OCI-LY3 (cell line): ENCODE measurements around the gene SLC26A8.

Experiments
- H2AFZ ChIP-seq: fragments of 200-600, 300-600 bp; shearing (Covaris generic); 2 replicates; pipeline ENCODE4 v1.6.0; 2014; ENCODE audit warnings: antibody characterized with exemption, low read depth, low read length
- H3K27ac ChIP-seq: fragments of 200-600, 300-600 bp; sonication (generic); 2 replicates; pipeline ENCODE4 v1.5.1; 2014; ENCODE audit warnings: mild to moderate bottlenecking, low read length, moderate library complexity, mixed read lengths
- H3K27me3 ChIP-seq: fragments of 200-600, 300-600 bp; sonication (generic); 2 replicates; pipeline ENCODE4 v1.6.1; 2014; ENCODE audit warnings: low read depth, low read length, mixed read lengths
- H3K36me3 ChIP-seq: fragments of 200-600, 300-600 bp; sonication (generic); replicated peaks from 2 replicates; pipeline ENCODE3; 2014; ENCODE audit warnings: low read depth, low read length, mixed read lengths
- H3K4me1 ChIP-seq: fragments of 300-600, 200-600 bp; sonication (generic); 2 replicates; pipeline ENCODE4 v1.6.1; 2014; ENCODE audit warnings: low read length, mixed read lengths
- H3K4me2 ChIP-seq: fragments of 200-600, 300-600 bp; sonication (generic); 2 replicates; pipeline ENCODE4 v1.6.1; 2014; ENCODE audit warnings: low read length, mixed read lengths
- H3K4me3 ChIP-seq: fragments of 300-600, 200-600 bp; sonication (generic); 2 replicates; pipeline ENCODE4 v1.5.1; 2014; ENCODE audit warnings: antibody characterized with exemption, mild to moderate bottlenecking, low read length, moderate library complexity
- H3K79me2 ChIP-seq: fragments of 300-600, 200-600 bp; shearing (Covaris generic); 2 replicates; pipeline ENCODE4 v1.6.1; 2014; ENCODE audit warnings: mild to moderate bottlenecking, low read length, mixed read lengths
- H3K9ac ChIP-seq: fragments of 300-600, 200-600 bp; shearing (Covaris generic); 2 replicates; pipeline ENCODE4 v1.6.0; 2014; ENCODE audit warnings: mild to moderate bottlenecking, low read length, moderate library complexity
- H3K9me3 ChIP-seq: fragments of 200-600, 300-600 bp; shearing (Covaris generic); 2 replicates; pipeline ENCODE4 v1.6.1; 2014; ENCODE audit warnings: low read length, mixed read lengths; ENCODE audit not compliant: insufficient read depth
- H4K20me1 ChIP-seq: fragments of 200-600, 300-600 bp; sonication (generic); 2 replicates; pipeline ENCODE4 v1.6.1; 2016; ENCODE audit warnings: low read length, mixed read lengths; ENCODE audit not compliant: insufficient read depth
- EZH2phosphoT487 ChIP-seq: fragments of 200-600 bp; shearing (Covaris generic); IDR thresholded peaks from 2 replicates; pipeline ENCODE4 v1.6.1; 2018; ENCODE audit warnings: antibody characterized with exemption, mixed run types, low read depth
- TF ChIP-seq, protein P1 (sequence below): fragments of 200-600, 300-600 bp; sonication (generic); IDR thresholded peaks from 2 replicates; pipeline ENCODE4 v1.5.1; 2014; ENCODE audit warnings: antibody characterized with exemption, low read length, low read depth

Gene SLC26A8

DNA sequence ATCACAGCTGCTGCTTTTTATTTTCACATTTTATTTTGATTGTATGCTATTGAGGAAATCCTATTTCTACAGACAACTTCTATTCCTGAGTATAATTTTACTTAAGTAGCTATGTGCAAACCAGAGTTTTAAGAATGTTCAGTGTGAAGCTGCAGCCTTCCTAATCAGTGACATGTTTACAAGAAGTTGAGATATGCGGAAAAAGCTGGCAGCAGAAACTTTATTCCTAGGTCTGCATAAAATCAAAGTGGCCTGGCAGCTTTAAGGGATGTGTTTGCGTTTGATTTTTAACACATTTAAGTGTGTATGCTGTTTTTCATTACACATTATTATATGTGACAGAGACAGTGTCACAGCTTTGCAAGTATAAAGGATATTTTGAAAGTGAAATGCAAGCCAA is 29.4 kb upstream of the SLC26A8 start:
- Histone ChIP-seq H3K36me3 (peaks cover 15% of the 10 kb centered on the region), H3K4me1 (peaks cover 6% of the 10 kb centered on the region), H3K79me2 (peaks cover 33% of the 10 kb centered on the region), H3K4me3 (no peak overlapping the region), H3K27ac (no peak overlapping the region), H3K4me2 (no peak overlapping the region), H3K9ac (no peak overlapping the region), H4K20me1 (peaks cover 19% of the 10 kb centered on the region), H2AFZ (no peak overlapping the region), H3K27me3 (no peaks in the 10 kb centered on the region), H3K9me3 (no peaks in the 10 kb centered on the region)
- TF ChIP-seq EZH2phosphoT487 = no peak
- TF ChIP-seq, protein P1, sequence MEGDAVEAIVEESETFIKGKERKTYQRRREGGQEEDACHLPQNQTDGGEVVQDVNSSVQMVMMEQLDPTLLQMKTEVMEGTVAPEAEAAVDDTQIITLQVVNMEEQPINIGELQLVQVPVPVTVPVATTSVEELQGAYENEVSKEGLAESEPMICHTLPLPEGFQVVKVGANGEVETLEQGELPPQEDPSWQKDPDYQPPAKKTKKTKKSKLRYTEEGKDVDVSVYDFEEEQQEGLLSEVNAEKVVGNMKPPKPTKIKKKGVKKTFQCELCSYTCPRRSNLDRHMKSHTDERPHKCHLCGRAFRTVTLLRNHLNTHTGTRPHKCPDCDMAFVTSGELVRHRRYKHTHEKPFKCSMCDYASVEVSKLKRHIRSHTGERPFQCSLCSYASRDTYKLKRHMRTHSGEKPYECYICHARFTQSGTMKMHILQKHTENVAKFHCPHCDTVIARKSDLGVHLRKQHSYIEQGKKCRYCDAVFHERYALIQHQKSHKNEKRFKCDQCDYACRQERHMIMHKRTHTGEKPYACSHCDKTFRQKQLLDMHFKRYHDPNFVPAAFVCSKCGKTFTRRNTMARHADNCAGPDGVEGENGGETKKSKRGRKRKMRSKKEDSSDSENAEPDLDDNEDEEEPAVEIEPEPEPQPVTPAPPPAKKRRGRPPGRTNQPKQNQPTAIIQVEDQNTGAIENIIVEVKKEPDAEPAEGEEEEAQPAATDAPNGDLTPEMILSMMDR = no peak

- Histone ChIP-seq H3K27ac (no peak overlapping the region), H4K20me1 (peaks cover 27% of the 10 kb centered on the region), H3K36me3 (peaks cover 15% of the 10 kb centered on the region), H3K9me3 (no peaks in the 10 kb centered on the region), H3K4me1 (peaks cover 6% of the 10 kb centered on the region), H2AFZ (no peak overlapping the region), H3K79me2 (peaks cover 46% of the 10 kb centered on the region), H3K9ac (no peak overlapping the region), H3K27me3 (no peaks in the 10 kb centered on the region), H3K4me3 (no peak overlapping the region), H3K4me2 (no peak overlapping the region)
- no peak for TF ChIP-seq EZH2phosphoT487
- TF ChIP-seq, protein P1 = no peak
Measured at GRCh38 chr6:36052097-36052496, 27.7 kb upstream of the SLC26A8 start.

- Histone ChIP-seq H3K36me3 (peaks cover 13% of the 10 kb centered on the region), H3K9ac (no peak overlapping the region), H3K27me3 (no peaks in the 10 kb centered on the region), H3K9me3 (no peaks in the 10 kb centered on the region), H2AFZ (no peak overlapping the region), H3K27ac (no peak overlapping the region), H3K4me1 (peaks cover 6% of the 10 kb centered on the region), H3K4me3 (no peak overlapping the region), H3K4me2 (no peak overlapping the region), H4K20me1 (peaks cover 32% of the 10 kb centered on the region), H3K79me2 (peaks cover 52% of the 10 kb centered on the region)
- no peak for TF ChIP-seq EZH2phosphoT487
Measured at GRCh38 chr6:36050947-36051710, 26.7 kb upstream of the SLC26A8 start.

- TF ChIP-seq, protein P1 = no peak
- TF ChIP-seq EZH2phosphoT487 = no peak
- H3K27me3 ChIP-seq = no peaks in the 10 kb centered on the region
- H3K4me1 ChIP-seq = peaks cover 6% of the 10 kb centered on the region
- H2AFZ ChIP-seq = no peak overlapping the region
- H3K9ac ChIP-seq = no peak overlapping the region
- no peak overlapping the region for H3K4me3 ChIP-seq
- peaks cover 32% of the 10 kb centered on the region for H4K20me1 ChIP-seq
- H3K9me3 ChIP-seq = no peaks in the 10 kb centered on the region
- no peak overlapping the region for H3K27ac ChIP-seq
- H3K4me2 ChIP-seq = no peak overlapping the region
- H3K79me2 ChIP-seq = peaks cover 52% of the 10 kb centered on the region
- H3K36me3 ChIP-seq = peaks cover 11% of the 10 kb centered on the region
Measured at GRCh38 chr6:36050305-36050704, 25.9 kb upstream of the SLC26A8 start.
